Raji (cell line): ENCODE results near the gene FMNL2.

Experiments
- POLR2A ChIP-seq: IDR thresholded peaks from 2 replicates; pipeline ENCODE4 v1.6.1; 2011; ENCODE audit warnings: low read depth, low read length, control low read depth; ENCODE audit not compliant: insufficient read depth

FMNL2 gene

DNA sequence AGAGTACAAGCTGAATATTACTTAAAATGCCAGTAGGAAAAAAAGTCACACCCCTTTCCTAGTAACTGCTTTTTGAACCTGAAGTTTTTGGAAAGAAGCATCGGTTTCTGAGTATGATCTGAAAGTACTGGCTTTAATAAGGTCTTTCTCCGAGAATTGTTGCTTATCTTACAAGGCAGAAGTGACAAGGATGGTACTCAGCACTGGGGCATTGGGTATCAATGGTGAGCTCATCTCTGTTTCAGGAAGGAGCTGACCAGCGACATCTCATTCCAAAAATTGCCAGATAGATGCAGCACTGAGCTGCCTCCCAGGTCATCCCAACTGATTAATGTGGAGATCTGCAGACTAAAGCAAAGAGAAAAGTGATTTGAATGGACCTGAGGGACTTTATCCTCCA lies 85.4 kb downstream of the FMNL2 start:
- TF ChIP-seq POLR2A: no peak

DNA sequence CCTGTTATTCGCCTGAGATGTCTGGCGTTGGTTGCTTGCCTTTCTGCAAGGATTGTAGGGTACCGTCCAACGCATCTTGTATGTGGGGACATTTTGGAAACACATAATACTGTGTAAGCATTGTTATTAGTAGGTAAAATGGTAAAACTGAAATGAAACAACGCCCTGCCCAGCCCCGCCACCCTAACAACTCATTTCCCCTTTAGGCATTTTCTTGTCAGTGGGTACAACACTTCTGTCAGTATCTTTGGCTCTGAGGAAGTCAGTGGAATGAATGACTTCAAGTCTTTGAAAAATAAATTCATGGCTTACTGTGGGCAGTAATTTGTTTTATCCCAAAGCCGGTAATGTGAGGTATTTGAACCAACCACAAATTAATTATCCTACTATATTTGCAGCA lies 86.0 kb downstream of the FMNL2 start:
- TF ChIP-seq POLR2A: no peak

DNA sequence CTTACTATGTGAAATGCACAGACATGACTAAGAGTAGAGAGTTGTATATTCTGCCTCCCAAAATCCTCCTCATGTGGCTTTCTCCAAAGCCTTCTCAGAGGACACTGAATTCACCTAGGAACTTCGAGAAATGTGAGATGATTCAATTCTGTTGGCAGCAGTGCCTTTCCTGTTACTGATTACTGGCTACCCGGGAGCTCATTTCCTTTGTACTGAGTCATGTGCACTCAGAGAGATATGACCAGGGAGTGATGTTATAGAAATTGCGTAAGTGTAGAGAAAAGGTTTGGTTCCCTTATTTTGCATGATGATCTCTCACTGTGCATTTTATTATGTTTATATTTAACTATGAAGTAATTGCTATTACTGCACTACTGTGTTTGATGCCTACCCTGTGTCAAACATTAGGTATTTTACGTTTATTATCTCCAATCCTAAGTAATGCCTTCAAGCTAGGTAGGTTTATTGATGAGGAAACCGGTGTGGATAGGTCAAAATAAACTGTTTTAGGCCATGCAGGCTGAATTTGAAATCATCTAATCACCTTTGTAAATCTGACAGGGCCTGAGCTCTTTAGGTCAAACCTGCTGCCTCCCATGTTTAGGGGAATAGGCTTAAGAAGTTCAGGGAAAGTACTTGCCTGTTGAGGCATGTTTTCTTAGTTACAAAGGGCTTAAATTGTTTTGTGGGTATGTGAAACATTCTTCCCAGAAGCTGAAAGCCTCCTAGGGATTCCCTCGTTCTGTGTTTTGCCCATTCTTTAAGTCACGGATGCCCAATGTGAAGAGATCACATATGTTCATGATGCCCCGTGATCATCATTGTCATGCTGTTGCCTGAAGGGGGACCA lies 86.8 kb downstream of the FMNL2 start:
- TF ChIP-seq POLR2A: no peak

DNA sequence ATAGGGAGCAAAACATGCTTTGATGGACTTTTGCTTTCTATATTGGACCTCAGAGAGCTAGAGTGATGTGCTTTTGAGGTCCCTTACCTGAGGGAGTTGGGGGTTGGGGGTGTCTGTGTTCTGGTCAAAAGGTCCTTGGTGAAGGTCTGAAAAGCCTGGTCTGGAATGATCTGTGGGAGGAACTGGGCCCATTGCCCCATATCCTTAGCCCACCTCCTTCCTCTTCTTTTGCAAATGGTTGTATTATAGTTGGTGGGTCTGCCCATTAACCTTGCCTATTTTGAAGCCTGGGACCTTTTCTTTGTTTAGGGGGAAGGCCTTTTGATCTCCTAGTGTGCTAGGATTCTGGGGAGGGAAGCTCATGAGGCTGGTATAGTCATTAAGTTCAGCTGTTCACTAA lies 88.7 kb downstream of the FMNL2 start:
- no peak for TF ChIP-seq POLR2A

DNA sequence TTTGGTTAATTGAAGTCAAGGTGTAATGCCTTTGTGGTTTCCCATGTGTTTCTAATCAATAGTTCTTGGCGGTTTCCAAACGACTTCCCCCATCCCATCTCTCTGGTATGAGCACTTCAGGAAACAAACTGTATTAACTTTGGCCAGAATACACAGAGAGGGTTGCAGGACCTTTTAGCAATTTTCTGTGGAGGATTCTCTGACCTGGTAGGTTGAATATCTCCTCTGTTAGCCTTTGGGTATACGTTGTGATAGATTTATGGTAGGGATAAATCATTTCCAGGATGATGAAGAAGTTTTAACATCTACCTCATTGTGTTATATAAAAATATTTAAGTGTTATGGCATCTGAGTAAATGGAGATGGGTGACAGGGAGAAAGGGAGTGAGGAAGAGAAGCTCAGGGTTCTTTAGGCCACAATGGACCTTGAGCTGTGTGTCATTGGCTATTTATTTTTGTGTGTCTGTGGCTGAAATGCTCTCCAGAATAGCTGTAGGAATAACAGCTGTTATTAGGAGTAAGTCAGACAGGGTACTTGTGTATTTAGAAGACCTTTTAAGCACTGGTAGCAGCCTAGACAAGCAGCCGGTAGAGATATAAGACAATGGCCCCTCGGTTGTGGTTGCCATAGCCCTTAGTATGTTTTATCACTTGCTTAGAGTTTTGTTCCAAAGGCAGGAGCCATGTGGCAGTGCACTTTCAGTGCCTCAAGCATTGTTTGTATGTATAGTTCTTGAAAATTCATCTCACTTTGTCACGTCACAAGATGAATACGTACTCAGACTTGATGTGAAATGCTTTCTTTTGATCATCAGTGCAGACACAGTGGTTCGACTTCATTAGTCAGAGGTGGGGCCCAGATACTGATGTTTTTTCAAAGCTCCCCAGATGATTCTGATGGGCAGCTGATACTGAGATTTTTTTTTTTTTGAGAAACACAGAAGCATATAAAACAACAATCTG lies 91.1 kb downstream of the FMNL2 start:
- TF ChIP-seq POLR2A: no peak

DNA sequence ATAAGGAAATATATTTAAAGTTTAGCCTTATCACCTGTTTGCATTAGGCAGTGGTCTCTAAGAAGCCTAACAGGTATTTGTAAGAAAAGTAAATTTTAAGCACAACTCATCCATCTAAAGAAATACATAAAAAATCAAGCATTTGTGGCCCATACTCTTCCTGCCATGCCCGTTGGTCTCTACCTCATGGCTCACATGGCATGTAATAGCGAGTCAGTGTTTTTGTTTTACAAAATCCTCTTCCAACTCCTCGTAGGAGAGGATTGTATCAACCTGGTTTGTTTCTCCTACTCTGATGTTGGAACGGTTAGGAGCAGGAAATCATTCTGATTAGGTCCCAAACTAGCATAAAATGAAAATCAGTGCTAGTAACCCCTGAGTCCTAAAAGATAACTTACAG lies 91.8 kb downstream of the FMNL2 start:
- TF ChIP-seq POLR2A: no peak

DNA sequence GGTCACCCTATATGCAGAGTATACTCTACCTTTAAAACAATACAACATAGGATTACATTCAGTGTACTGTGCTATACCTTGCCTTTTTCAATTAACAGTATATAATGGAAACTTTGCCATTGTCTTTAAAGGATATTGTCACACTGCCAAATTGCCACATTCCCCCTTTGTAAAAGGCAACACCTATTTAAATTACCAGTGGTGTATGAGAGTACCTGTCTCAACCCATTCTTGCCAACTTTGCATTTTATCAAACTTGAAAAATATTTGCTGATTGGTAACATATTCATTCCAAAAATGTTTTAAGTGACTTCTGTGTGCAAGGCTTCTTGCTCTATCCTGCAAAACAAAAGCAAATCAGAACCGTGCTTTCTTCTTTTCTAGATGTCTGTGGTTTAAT lies 92.9 kb downstream of the FMNL2 start:
- TF ChIP-seq POLR2A: no peak

DNA sequence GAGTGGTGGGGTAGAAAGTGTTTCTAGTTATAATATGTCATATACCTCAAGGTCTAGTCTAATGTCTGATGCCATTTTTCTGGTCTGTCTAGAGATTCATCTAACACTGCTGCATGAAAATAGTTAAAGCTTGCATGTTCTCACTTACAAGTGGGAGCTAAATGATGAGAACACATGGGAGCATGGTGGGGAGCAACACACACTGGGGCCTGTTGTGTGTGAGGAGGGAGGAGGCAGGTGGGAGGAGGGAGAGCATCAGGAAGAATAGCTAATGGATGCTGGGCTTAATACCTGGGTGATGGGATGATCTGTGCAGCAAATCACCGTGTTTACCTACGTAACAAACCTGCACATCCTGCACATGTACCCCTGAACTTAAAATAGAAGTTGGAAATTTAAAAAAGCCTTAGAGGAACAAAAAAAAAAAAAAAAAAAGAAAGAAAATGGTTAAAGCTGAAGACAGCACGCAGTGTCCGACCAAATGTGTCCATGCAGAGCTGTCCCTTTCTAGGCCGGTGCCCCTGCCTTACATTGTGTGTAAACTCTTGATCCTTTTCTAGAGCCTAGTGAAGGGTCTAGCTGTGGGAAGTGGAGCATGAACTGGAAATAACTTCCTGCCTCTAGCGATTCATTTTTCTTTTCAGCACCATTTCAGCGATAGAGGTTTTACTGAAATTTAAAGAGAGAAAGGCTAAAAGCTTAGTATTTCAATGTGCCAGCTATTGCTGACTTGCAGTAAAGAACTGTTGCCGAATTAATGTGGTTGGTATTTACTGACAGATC lies 94.0 kb downstream of the FMNL2 start:
- no peak for TF ChIP-seq POLR2A

DNA sequence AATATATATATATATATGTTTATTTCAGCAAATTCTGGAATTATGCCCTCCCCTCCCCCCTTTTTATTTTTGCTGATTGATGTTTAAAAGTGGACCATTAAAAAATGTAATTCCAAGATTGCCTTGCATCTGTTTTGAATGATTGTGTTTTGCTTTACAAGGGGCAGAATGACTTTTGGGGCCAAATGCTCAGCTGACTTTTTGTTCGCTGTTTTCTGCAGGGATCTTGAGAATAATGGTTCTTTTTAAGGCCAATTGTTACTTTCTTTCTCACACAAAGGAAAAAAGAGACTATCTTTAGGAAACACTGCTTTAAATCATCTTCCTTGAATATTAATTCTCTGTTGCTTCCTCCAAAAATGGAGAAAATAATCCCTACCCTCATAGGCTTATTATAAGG lies 95.9 kb downstream of the FMNL2 start:
- no peak for TF ChIP-seq POLR2A

DNA sequence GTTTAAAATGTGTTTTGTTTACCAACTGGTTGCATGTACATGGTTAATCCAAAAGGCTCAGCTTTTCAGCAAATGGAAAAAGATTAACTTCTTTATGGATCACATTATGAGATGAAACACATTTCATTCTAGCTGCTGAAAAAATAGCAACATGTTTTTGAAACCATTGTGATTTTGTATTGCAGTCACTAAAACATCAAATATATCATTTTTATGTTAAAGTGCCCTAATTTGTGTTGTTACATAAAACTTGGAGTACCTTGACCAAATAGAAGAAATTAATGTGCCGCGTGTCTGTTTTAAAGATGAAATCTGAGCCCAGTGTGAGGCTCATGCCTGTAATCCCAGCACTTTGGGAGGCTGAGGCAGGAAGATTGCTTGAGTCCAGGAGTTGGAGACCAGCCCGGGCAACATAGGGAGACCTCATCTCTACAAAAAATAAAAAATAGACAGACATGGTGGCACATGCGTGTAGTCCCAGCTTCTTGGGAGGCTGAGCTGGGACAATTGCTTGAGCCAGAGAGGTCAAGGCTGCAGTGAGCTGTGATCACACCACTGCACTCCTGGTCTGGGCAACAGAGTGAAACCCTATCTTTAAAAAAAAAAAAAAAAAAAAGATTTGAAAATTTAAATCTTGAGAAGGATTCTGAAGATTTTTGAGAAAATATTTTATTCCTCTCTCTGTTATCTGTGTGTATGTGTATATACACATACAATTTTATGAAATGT lies 96.6 kb downstream of the FMNL2 start:
- no peak for TF ChIP-seq POLR2A

DNA sequence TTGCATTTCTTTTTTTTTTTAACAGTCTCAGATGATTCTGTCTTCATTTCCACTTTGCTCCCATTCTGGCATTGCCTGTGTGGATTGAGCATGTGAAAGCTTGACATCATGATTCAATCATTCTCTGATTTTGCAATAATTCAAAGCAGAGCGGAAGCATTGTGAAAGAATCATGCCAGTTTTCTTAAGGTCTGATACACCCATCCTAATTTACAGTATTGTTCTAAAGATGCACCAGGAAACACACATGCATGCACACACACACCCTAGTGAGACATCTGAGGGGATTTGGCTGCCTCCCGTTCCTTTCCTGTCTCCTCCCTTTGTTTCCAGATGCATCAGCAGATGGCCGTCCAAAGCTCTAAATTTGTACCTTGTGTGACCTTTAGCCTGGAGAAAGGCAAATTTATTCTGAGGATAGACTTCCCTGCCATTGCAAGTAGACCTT lies 97.3 kb downstream of the FMNL2 start:
- no peak for TF ChIP-seq POLR2A

DNA sequence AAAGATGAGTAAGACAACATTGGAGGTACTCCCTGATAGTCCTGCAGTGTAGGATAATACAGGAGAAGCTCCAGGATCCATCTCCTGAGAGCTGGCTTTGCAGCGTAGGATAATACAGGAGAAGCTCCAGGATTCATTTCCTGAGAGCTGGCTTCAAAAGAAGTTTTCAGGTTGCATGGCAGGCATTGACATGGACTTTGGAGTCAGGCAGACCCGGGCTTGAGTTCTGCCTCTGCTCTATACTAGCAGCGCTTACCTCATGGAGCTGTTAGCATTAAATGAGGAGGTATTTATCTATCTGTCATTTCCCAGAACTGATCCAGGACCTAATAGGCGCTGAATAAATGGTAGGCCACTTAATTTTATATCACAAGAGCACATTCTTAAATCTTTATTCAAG lies 97.8 kb downstream of the FMNL2 start:
- no peak for TF ChIP-seq POLR2A

DNA sequence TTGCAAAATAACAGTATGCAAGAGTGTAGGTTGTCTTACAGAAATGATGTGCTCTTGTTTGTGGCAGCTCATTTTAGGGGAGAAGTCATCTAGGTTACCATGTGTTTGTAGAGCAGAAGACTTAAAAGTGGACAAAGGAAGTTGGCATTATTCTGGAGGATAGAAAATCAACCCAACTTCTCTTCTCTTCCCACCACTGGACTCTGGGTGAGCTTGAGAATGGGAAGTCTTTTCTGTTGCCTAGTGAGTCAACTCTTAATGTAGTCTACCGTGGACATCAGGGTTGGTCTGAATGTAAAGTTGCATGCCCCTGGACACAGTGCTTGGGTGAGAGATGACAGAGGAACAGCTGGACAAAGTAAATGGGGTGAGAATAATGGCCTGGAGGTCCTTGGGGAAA lies 98.3 kb downstream of the FMNL2 start:
- TF ChIP-seq POLR2A: no peak

DNA sequence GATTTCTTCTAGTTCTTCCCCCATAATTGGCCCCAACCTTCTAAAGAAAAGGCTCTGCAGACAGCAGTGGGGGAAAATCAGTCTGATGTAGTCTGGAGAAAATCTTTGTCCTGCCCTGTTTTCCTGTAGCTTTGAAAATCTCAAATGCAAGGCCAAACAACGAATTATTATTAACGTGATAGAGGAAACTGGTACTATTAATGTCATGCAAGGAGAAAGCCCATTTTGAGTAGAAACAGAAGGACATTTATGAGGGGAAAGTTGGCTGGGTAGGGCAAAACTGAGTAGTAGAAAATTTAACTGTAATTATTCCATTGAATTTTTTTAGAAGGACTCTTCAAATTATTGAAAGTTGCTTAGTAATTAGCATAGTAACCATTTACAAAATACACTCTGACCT lies 98.8 kb downstream of the FMNL2 start:
- no peak for TF ChIP-seq POLR2A
